ENCODE measurements around the gene SMAD6. TPM values are rescaled to one million over a fixed set of nuclear protein-coding genes. Genes with fewer than 3 reads are reported as not detected.

The SMAD6 gene
- polyA plus RNA-seq, 1 of the 3 experiments (the other 2 are of a cell fraction) = 4.5 TPM

DNA sequence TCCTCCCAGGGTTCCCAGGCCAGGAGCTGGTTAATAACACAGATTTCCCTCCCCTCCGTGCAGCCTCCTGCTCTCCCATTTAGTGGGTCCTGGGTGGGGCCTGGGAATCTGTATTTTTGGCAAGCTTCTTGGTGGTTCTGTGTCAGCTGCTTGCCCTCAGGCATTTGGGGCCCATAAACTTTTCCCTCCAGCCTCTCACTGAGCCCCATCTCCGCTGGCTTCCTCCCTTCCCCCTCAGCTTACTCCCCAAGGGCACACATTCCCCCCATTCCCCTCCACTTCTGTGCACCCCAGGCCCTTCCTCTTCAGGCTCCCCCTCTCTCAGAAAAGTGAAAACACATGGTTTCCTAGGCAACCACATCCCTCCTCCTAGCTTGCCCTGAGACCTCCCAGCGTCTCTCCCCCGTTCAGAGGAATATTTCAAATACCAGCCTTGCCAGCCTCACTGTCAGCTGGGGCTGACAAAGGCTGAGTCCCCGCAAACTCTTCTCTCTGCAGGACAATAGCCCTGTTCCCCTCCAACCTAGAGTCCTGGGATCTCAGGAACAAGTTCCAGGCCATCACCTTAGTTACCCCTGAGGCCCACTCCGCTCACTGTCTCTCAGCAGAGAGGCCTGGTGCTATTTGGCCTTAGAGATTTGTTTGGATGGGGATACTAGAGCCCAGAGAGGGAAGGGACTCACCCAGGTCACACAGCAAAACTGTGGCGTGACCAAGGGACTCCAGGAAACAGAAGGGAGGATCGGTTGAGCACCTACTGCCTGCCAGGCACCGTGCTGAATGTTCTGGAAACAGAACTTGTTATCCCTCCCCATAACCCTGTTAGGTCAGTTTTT lies 44.6 kb upstream of the SMAD6 start:
- peak; percentile 80 for DNase-seq
- Histone ChIP-seq H3K27me3 (ENCODE audit: insufficient read depth) (no peaks in the 10 kb centered on the region), H3K27ac (ENCODE audit: low read depth in 2 of 2, low read length in 1 of 2) (no peak overlapping the region), H3K79me2 (ENCODE audit: insufficient read depth) (no peaks in the 10 kb centered on the region), H3K9me2 (no peaks in the 10 kb centered on the region), H3F3A (replicated peaks; ENCODE audit: insufficient read depth) (no peaks in the 10 kb centered on the region), H3K9me3 (no peaks in the 10 kb centered on the region), H2AFZ (ENCODE audit: low read depth) (no peak overlapping the region), H3K9ac (no peak overlapping the region), H3K4me1 (ENCODE audit: control insufficient read depth in 1 of 2, insufficient read depth in 2 of 2, low read depth in 1 of 2, low read length in 1 of 2) (peaks cover 4 to 10% of the 10 kb centered on the region in 2 experiments; a peak in 2 of 4 replicates), H4K20me1 (ENCODE audit: insufficient read depth) (no peaks in the 10 kb centered on the region), H3K4me3 (ENCODE audit: low read depth in 2 of 2, low read length in 1 of 2) (no peak overlapping the region), H3K36me3 (replicated peaks in 1 of 2; ENCODE audit: control insufficient read depth in 1 of 2, insufficient read depth in 2 of 2, low read length in 1 of 2) (no peaks in the 10 kb centered on the region), H3K4me2 (no peak overlapping the region; the same call in 1 of the 2 replicates)
- TF ChIP-seq MXI1 (IDR thresholded peaks at IDR 0.05; ENCODE audit: low read depth, low read length) (no peak), RFX5 (IDR thresholded peaks at IDR 0.05; ENCODE audit: low read length) (no peak), SIN3A (IDR thresholded peaks at IDR 0.05; ENCODE audit: borderline replicate concordance, low read depth, low read length) (no peak), FOXJ3 (CRISPR knock-in tag; IDR thresholded peaks at IDR 0.05) (no peak), NFIC (IDR thresholded peaks at IDR 0.05; ENCODE audit: borderline replicate concordance) (no peak), GABPA (IDR thresholded peaks at IDR 0.05; ENCODE audit: low read depth) (no peak), YY1 (IDR thresholded peaks at IDR 0.05; ENCODE audit: low read depth) (no peak), SMC3 (IDR thresholded peaks at IDR 0.05; ENCODE audit: low read depth, low read length) (no peak), MEF2A (IDR thresholded peaks at IDR 0.05; ENCODE audit: borderline replicate concordance, low read depth) (no peak), EZH2phosphoT487 (IDR thresholded peaks at IDR 0.05; ENCODE audit: borderline replicate concordance, low read depth) (no peak), EP300 (IDR thresholded peaks at IDR 0.05; ENCODE audit: borderline replicate concordance in 1 of 2, low read depth in 1 of 2, low read length in 1 of 2) (no peak), GATA2 (CRISPR knock-in tag; IDR thresholded peaks at IDR 0.05) (no peak), TEAD4 (IDR thresholded peaks at IDR 0.05; ENCODE audit: borderline replicate concordance, insufficient read depth) (no peak), POLR2AphosphoS5 (IDR thresholded peaks at IDR 0.05; ENCODE audit: low read depth, low read length) (no peak)
- TF ChIP-seq, protein P1, sequence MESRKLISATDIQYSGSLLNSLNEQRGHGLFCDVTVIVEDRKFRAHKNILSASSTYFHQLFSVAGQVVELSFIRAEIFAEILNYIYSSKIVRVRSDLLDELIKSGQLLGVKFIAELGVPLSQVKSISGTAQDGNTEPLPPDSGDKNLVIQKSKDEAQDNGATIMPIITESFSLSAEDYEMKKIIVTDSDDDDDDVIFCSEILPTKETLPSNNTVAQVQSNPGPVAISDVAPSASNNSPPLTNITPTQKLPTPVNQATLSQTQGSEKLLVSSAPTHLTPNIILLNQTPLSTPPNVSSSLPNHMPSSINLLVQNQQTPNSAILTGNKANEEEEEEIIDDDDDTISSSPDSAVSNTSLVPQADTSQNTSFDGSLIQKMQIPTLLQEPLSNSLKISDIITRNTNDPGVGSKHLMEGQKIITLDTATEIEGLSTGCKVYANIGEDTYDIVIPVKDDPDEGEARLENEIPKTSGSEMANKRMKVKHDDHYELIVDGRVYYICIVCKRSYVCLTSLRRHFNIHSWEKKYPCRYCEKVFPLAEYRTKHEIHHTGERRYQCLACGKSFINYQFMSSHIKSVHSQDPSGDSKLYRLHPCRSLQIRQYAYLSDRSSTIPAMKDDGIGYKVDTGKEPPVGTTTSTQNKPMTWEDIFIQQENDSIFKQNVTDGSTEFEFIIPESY (IDR thresholded peaks at IDR 0.05; ENCODE audit: borderline replicate concordance, low read depth) = no peak
- TF ChIP-seq, protein P2, sequence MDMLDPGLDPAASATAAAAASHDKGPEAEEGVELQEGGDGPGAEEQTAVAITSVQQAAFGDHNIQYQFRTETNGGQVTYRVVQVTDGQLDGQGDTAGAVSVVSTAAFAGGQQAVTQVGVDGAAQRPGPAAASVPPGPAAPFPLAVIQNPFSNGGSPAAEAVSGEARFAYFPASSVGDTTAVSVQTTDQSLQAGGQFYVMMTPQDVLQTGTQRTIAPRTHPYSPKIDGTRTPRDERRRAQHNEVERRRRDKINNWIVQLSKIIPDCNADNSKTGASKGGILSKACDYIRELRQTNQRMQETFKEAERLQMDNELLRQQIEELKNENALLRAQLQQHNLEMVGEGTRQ (IDR thresholded peaks at IDR 0.05; ENCODE audit: borderline replicate concordance, low read depth, low read length) = no peak
- TF ChIP-seq, protein P3, sequence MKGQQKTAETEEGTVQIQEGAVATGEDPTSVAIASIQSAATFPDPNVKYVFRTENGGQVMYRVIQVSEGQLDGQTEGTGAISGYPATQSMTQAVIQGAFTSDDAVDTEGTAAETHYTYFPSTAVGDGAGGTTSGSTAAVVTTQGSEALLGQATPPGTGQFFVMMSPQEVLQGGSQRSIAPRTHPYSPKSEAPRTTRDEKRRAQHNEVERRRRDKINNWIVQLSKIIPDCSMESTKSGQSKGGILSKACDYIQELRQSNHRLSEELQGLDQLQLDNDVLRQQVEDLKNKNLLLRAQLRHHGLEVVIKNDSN (IDR thresholded peaks at IDR 0.05; ENCODE audit: borderline replicate concordance, low read depth) = no peak
- TF ChIP-seq, protein P4, sequence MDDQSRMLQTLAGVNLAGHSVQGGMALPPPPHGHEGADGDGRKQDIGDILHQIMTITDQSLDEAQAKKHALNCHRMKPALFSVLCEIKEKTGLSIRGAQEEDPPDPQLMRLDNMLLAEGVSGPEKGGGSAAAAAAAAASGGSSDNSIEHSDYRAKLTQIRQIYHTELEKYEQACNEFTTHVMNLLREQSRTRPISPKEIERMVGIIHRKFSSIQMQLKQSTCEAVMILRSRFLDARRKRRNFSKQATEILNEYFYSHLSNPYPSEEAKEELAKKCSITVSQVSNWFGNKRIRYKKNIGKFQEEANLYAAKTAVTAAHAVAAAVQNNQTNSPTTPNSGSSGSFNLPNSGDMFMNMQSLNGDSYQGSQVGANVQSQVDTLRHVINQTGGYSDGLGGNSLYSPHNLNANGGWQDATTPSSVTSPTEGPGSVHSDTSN (IDR thresholded peaks at IDR 0.05) = no peak
- WGBS (ENCODE audit: low lambda C conversion rate) = 62% methylated on average over 9 of the region's 9 CpGs
- POLR2A ChIA-PET = no interaction called here
- CTCF ChIA-PET = interaction anchor here (0.8 to 1.0 kb wide), 3 partner anchors 10 to 40 kb away, joined by 3 to 6 read pairs (median 3); no protein-coding TSS in a partner anchor

Measured in SK-N-SH (cell line).